Keratinocyte (primary cell): ENCODE data around the gene AKR1C3. TPM values are rescaled to one million over a fixed set of nuclear protein-coding genes. Genes with fewer than 3 reads are reported as not detected.

Source experiments
- DNase-seq: peaks from one replicate; pipeline ENCODE4 v3.0.0-alpha.2; 2011; ENCODE audit warnings: low read depth, missing footprints, low spot score
- FAIRE-seq: peaks from 2 replicates; lab custom pipeline; 2011; peaks lifted over from hg19 to GRCh38; lab: Jason Lieb, UNC
- H2AFZ ChIP-seq: 2 replicates; pipeline ENCODE4 v1.6.0; 2012; ENCODE audit warnings: low read length, control low read depth, inconsistent platforms; ENCODE audit not compliant: control insufficient read depth
- H3K27ac ChIP-seq: 2 replicates; pipeline ENCODE4 v1.5.1; 2011; ENCODE audit warnings: low read length; ENCODE audit not compliant: control insufficient read depth, insufficient read depth
- H3K27me3 ChIP-seq: 3 replicates; pipeline ENCODE4 v1.6.0; 2011; ENCODE audit warnings: low read length; ENCODE audit not compliant: control insufficient read depth, insufficient read depth; ENCODE audit errors: extremely low read depth
- H3K36me3 ChIP-seq, 2 experiments: 2 replicates in 1 of 2; 3 replicates in 1 of 2; pipeline ENCODE4 v1.5.1; 2011; ENCODE audit warnings: low read length in 2 of 2, mild to moderate bottlenecking in 1 of 2; ENCODE audit not compliant: control insufficient read depth in 2 of 2, insufficient read depth in 2 of 2; ENCODE audit errors: extremely low read depth in 1 of 2
- H3K4me1 ChIP-seq: 3 replicates; pipeline ENCODE4 v1.5.1; 2011; ENCODE audit warnings: low read length; ENCODE audit not compliant: control insufficient read depth, insufficient read depth; ENCODE audit errors: extremely low read depth
- H3K4me2 ChIP-seq: 3 replicates; pipeline ENCODE4 v1.6.0; 2011; ENCODE audit warnings: low read depth, low read length; ENCODE audit not compliant: control insufficient read depth, insufficient read depth; ENCODE audit errors: extremely low read depth
- H3K4me3 ChIP-seq, 3 experiments: fragments of 200-600 bp in 1 of 3; sonication (generic) in 1 of 3; 2 replicates in 2 of 3; 3 replicates in 1 of 3; pipeline ENCODE4 v1.5.1; 2011 to 2016; ENCODE audit warnings: low read length in 3 of 3, mild to moderate bottlenecking in 3 of 3, control low read depth in 2 of 3, inconsistent platforms in 1 of 3, low read depth in 1 of 3, mixed read lengths in 1 of 3, mixed run types in 1 of 3, moderate library complexity in 1 of 3; ENCODE audit not compliant: control insufficient read depth in 2 of 3, insufficient read depth in 2 of 3; ENCODE audit errors: extremely low read depth in 1 of 3
- H3K79me2 ChIP-seq: 2 replicates; pipeline ENCODE4 v1.6.0; 2012; ENCODE audit warnings: low read length; ENCODE audit not compliant: control insufficient read depth, insufficient read depth
- H3K9ac ChIP-seq: 3 replicates; pipeline ENCODE4 v1.6.0; 2011; ENCODE audit warnings: low read length; ENCODE audit not compliant: control insufficient read depth, insufficient read depth; ENCODE audit errors: extremely low read depth
- H3K9me1 ChIP-seq: 3 replicates; pipeline ENCODE4 v1.6.0; 2011; ENCODE audit warnings: low read length; ENCODE audit not compliant: control insufficient read depth, insufficient read depth; ENCODE audit errors: extremely low read depth
- H3K9me3 ChIP-seq: 2 replicates; pipeline ENCODE4 v1.5.1; 2012; ENCODE audit warnings: low read depth, low read length; ENCODE audit not compliant: control insufficient read depth
- H4K20me1 ChIP-seq: 3 replicates; pipeline ENCODE4 v1.6.0; 2011; ENCODE audit warnings: low read length; ENCODE audit not compliant: control insufficient read depth, insufficient read depth; ENCODE audit errors: extremely low read depth
- CTCF ChIP-seq, 3 experiments: IDR thresholded peaks in 1 of 3; conservative IDR thresholded peaks in 1 of 3; optimal IDR thresholded peaks in 1 of 3; 2 replicates in 2 of 3; 3 replicates in 1 of 3; pipeline versions ENCODE3 to v1.5.1; 2011; ENCODE audit warnings: low read length in 3 of 3, mild to moderate bottlenecking in 3 of 3, moderate library complexity in 2 of 3, control low read depth in 1 of 3, inconsistent platforms in 1 of 3; ENCODE audit not compliant: insufficient read depth in 2 of 3; ENCODE audit errors: extremely low read depth in 1 of 3
- EZH2 ChIP-seq: IDR thresholded peaks from one replicate; pipeline ENCODE4 v1.6.1; 2012; ENCODE audit warnings: inconsistent platforms, mild to moderate bottlenecking, low read length, moderate library complexity
- dilution Hi-C: fragments of 300-500 bp; cut with MboI; formaldehyde crosslinking; loops from one replicate; pipeline ENCODE4 v1.7.0; 2020; ENCODE audit warnings: low sequenced_read_pairs; ENCODE audit not compliant: extremely low pct_ligation_motif_present
- polyA plus RNA-seq, 5 experiments: library from polyadenylated mRNA; depleted of rRNA in 3 of 5; stranded (reverse) in 3 of 5; stranded (forward) in 1 of 5; unstranded in 1 of 5; fragments of >200 nt; gene quantifications; 1 replicate in 1 of 5; 2 replicates in 3 of 5; 3 replicates in 1 of 5; pipeline versions ENCODE4 v1.2.1 to v1.2.3, GENCODE V29; 2011 to 2012; ENCODE audit warnings: missing spikeins in 2 of 5, low read depth in 1 of 5, low replicate concordance in 1 of 5

AKR1C3 gene
- polyA plus RNA-seq, 1 donor (not counting 4 experiments of a cell fraction or from before 2014, with no cell fraction given), result 27.3 TPM

GRCh38 chr10:5078547-5079180 lies 15.6 kb upstream of the AKR1C3 start:
- Histone ChIP-seq H3K27ac (no peak overlapping the region), H3K9ac (no peak overlapping the region), H3K36me3 (no peaks in the 10 kb centered on the region), H3K4me2 (peak overlapping the region; percentile 23), H3K79me2 (no peaks in the 10 kb centered on the region), H3K27me3 (no peaks in the 10 kb centered on the region), H4K20me1 (no peaks in the 10 kb centered on the region), H3K4me3 (no peak overlapping the region), H3K4me1 (peaks cover 7% of the 10 kb centered on the region), H3K9me3 (no peaks in the 10 kb centered on the region), H2AFZ (no peak overlapping the region), H3K9me1 (no peaks in the 10 kb centered on the region)
- DNase-seq (peak; percentile 55), FAIRE-seq (peak; percentile 99)
- dilution Hi-C loops, result no loop called here
- TF ChIP-seq EZH2 (no peak), CTCF (optimal IDR thresholded peaks at IDR 0.05 in 1 of 3, IDR thresholded peaks at IDR 0.05 in 1 of 3, conservative IDR thresholded peaks at IDR 0.05 in 1 of 3; ENCODE audit: extremely low read depth in 1 of 3, insufficient read depth in 2 of 3, low read length in 3 of 3) (no peak)

- Histone ChIP-seq H3K9ac (no peak overlapping the region), H3K79me2 (no peaks in the 10 kb centered on the region), H3K4me1 (peaks cover 7% of the 10 kb centered on the region), H3K27ac (no peak overlapping the region), H3K9me1 (no peaks in the 10 kb centered on the region), H3K4me2 (peak overlapping the region; percentile 23), H3K36me3 (no peaks in the 10 kb centered on the region), H2AFZ (no peak overlapping the region), H3K27me3 (no peaks in the 10 kb centered on the region), H3K9me3 (no peaks in the 10 kb centered on the region), H4K20me1 (no peaks in the 10 kb centered on the region), H3K4me3 (no peak overlapping the region)
- dilution Hi-C loops, result no loop called here
- DNase-seq (no peak), FAIRE-seq (no peak)
- TF ChIP-seq CTCF (optimal IDR thresholded peaks at IDR 0.05 in 1 of 3, IDR thresholded peaks at IDR 0.05 in 1 of 3, conservative IDR thresholded peaks at IDR 0.05 in 1 of 3; ENCODE audit: extremely low read depth in 1 of 3, insufficient read depth in 2 of 3, low read length in 3 of 3) (no peak), EZH2 (no peak)
Observed at GRCh38 chr10:5079306-5079830, 14.8 kb upstream of the AKR1C3 start.
